GM18502 (cell line): Measurements from ENCODE around the gene PAK1.
"Not testable (repeated sequence)": the region's sequence is repeated elsewhere in the genome, so short reads cannot be mapped to it uniquely, and the experiment has no call there.

Source experiments
- ATAC-seq: cut with Tn5 transposase; IDR thresholded peaks from one replicate; pipeline ENCODE4 v1.9.1; 2021; ENCODE audit warnings: mild to moderate bottlenecking; ENCODE audit not compliant: unreplicated experiment, poor library complexity

The PAK1 gene

DNA sequence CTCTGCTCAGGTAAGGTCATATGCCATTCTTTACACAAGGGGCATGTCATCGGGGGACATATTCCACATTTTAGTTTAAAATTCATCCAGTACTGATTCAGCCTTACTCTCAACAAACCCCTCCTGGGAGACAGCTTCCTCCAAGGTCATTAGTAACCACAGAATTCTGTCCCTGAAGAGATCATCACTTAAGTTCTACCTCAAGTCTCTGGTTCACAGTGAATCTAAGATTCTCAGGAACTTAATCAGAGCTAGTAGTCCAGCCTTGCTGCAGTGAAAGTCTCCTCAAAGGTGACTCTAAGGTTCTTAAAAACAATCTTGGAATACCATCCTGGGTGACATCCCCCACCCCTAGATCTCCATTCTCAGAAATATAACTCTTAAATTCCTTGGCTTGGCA, 153.5 kb downstream of the PAK1 start:
- ATAC-seq = no peak

GRCh38 chr11:77318600-77318999, 155.3 kb downstream of the PAK1 start:
- ATAC-seq = no peak

DNA sequence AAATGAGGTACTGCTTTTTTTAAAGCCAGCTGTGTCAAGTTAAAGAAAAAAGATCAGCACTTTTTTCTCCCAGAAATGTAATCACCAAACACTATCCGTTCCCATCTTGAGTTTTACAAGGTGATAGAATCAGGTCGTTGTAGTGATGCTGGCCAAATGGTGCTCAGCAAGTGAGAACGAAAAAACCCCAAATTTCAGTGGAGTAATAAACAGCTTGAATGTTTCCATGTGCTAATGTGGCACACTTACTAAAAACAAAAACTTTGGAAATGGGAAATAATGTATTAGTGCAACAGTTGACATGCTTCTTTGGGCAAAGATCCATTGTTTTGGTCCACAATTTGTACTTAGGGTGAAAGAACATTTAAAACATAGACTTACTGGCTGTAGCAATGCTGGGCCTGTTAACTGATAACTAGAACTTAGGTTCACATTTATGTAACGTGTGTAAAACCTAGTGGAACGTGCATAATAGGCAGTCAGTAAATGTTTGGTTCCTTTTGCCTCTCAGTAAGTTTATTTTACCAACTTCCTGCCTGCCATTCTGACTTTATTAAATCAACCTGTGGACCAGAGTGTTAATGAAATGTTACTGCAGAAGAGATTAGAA, 157.1 kb downstream of the PAK1 start:
- ATAC-seq = no peak

DNA sequence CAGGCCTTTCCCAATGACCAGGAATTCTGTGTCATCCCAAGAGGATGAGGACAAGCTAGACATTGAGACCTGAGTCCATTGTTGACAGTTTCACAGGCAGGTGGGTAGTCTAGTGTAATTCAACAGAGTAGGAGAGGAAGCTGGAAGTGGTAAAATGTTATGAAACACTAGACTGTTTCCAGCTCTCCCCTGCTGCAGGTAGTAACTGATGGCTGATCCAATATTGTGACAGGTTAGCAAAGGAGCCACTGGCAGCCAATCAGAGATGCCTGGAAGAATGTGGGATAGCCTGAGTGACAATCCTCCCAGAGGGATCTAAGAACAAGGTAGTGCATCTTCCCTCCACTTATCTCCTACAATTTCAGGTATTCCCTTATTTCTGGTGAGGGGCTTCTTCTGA, 161.8 kb downstream of the PAK1 start:
- ATAC-seq = no peak

DNA sequence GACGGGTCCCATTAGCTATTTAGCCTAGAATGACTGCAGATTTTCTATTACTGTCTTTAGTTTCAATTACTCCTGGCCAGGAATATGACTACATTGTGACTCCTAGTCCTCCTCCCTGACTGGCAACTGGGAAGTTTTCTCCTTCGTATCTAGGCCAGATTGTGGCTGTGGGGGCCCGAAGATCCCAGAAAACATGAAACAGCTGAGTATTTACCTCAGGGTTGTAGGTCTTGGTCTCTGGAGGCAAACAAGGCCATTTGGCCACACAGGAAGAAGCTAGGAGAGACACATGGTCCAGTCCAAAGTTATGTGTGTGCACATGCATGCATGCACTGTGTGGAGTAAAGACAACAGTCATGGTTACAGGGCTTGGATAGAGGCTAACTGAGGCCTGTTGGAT, 162.2 kb downstream of the PAK1 start:
- no peak for ATAC-seq

GRCh38 chr11:77310721-77311120, 163.2 kb downstream of the PAK1 start:
- no peak for ATAC-seq

GRCh38 chr11:77309401-77310085, 164.4 kb downstream of the PAK1 start:
- ATAC-seq = no peak

DNA sequence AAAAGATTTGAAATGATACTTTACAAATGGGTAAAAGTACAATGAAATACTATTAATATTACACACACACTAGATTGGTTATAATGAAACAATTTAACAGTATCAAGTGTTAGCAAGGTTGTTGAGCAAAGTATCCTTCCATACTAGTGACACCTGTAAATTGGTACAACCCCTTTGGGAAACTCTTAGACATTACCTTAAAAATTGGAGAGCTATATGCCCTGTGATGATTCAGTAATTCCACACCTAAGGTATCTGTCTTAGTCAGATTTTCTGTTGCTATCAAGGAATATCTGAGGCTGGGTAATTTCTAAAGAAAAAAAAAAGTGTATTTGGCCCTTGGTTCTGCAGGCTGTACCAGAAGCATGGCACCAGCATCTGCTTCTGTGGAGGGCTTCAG, 165.1 kb downstream of the PAK1 start:
- ATAC-seq = no peak

- ATAC-seq = no peak
Measured at GRCh38 chr11:77303328-77303727, 170.6 kb downstream of the PAK1 start.

- ATAC-seq = no peak
Measured at GRCh38 chr11:77302752-77303151, 171.1 kb downstream of the PAK1 start.

GRCh38 chr11:77301510-77301909, 172.4 kb downstream of the PAK1 start, which contains the start of gene GDPD4:
Gene GDPD4 (minus strand): TSS chr11:77301686. CDS start chr11:77285137, 16,549 bp downstream.
- ATAC-seq = no peak

GRCh38 chr11:77300695-77301094, 173.2 kb downstream of the PAK1 start:
- ATAC-seq = no peak

DNA sequence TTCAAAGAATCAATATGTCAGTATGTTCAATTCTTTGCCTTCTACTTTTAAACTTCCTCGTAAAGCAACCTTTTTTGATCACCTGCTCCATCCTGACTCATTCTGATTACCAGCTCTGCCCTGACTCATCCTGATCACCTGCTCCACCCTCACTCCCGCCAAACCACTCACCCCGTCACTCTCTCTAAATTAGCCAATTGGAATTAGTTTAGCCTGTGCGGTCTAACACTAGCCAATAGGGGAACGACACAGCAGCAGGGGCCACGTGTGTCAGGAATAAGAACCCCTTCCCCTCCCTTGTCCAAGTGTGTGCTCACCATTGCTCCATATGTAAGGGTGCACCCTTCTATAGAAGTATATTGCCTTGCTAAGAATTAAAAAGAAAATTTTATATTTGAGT, 173.9 kb downstream of the PAK1 start:
- ATAC-seq = not testable (repeated sequence)

DNA sequence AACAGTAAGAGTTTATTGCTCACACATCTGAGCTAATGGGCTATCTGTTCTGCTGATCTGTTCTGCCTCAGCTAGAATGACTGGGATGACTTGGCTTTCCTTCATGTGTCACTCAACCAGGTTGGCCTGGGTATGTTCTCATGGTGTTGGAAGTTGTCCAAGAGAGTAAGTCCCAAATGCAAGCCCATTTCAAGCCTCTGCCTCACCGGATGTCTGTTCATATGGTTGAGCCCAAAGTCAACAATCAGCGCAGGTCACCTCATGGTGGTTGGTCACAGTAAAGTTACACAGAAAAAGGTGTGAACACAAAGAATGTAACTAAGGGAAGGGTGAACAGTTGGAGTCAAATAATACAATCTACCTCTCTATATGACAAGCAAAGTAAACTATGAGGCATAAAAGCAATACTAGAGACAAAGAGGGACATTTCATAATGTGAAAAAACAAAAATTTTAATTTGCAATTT, 174.3 kb downstream of the PAK1 start:
- no peak for ATAC-seq

DNA sequence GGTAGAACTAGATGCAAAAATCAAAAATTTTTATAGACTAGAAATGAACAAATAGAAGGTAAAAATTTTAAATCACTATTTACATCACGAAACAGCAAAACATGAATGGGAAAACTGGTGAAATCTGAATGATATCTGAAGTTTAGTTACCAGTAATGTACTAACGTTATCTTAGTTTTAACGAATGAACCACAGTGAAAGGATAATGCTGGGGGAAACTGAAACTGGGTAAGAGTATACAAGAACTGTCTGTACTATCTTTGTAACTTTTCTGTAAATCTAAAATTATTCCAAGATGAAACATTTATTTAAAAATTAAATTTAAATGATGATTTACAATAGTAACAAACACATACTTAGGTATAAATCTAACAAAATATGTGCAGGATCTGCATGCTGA, 179.9 kb downstream of the PAK1 start:
- no peak for ATAC-seq

- no peak for ATAC-seq
Measured at GRCh38 chr11:77289737-77290136, 184.2 kb downstream of the PAK1 start.

GRCh38 chr11:77287615-77288273, 186.2 kb downstream of the PAK1 start:
- no peak for ATAC-seq

DNA sequence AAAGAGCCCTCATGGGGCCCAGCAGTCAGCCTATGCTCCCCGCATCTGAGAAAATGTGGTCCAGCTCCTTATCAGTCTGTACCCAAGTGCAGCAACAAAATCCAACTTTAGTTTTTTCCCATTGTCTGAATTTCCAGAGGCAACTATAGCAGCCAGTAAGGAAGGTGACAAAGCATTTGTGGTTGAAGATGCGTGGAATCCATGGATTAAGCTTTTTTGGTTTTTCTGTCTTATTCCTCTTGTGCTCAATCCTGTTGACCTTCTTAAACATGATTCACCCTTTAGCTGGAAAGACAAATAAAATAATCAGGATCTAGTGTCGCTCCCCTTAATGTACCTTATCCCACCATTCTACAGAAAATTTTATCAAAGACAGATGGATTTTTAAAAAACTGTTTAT, 186.8 kb downstream of the PAK1 start:
- no peak for ATAC-seq

GRCh38 chr11:77284476-77285468, 189.1 kb downstream of the PAK1 start:
- ATAC-seq = no peak

GRCh38 chr11:77283101-77283500, 190.8 kb downstream of the PAK1 start:
- ATAC-seq = no peak
